ENCODE results near the gene NR1D1.

Gene NR1D1

GRCh38 chr17:40103688-40104087, 3.3 kb upstream of the NR1D1 start:
- Mint-ChIP-seq H3K9me3 (peaks cover 1% of the 10 kb centered on the region), H3K27ac (no peak overlapping the region), H3K4me3 (no peak overlapping the region), H3K4me1 (peaks cover 58% of the 10 kb centered on the region), H3K27me3 (no peaks in the 10 kb centered on the region), H3K36me3 (no peaks in the 10 kb centered on the region)
- ATAC-seq: no peak

- peaks cover 58% of the 10 kb centered on the region for H3K4me1 Mint-ChIP-seq
- H3K4me3 Mint-ChIP-seq: no peak overlapping the region
- H3K27me3 Mint-ChIP-seq: no peaks in the 10 kb centered on the region
- H3K36me3 Mint-ChIP-seq: no peaks in the 10 kb centered on the region
- ATAC-seq: no peak
- H3K27ac Mint-ChIP-seq: no peak overlapping the region
- peaks cover 3% of the 10 kb centered on the region for H3K9me3 Mint-ChIP-seq
Measured at GRCh38 chr17:40103071-40103661, 2.8 kb upstream of the NR1D1 start.

GRCh38 chr17:40101367-40102210, 1.2 kb upstream of the NR1D1 start:
- Mint-ChIP-seq H3K4me3 (no peak overlapping the region), H3K4me1 (peaks cover 58% of the 10 kb centered on the region), H3K9me3 (peaks cover 3% of the 10 kb centered on the region), H3K27ac (peak overlapping the region; percentile 91), H3K27me3 (no peaks in the 10 kb centered on the region), H3K36me3 (peaks cover 6% of the 10 kb centered on the region)
- ATAC-seq: no peak

GRCh38 chr17:40100669-40101366, 429 bp upstream of the NR1D1 start:
- H3K27ac Mint-ChIP-seq: peak overlapping the region; percentile 91
- no peaks in the 10 kb centered on the region for H3K27me3 Mint-ChIP-seq
- H3K4me3 Mint-ChIP-seq: peak overlapping the region; percentile 96
- ATAC-seq: peak; percentile 53
- H3K36me3 Mint-ChIP-seq: peaks cover 14% of the 10 kb centered on the region
- H3K9me3 Mint-ChIP-seq: peaks cover 3% of the 10 kb centered on the region
- peaks cover 58% of the 10 kb centered on the region for H3K4me1 Mint-ChIP-seq

- peaks cover 20% of the 10 kb centered on the region for H3K36me3 Mint-ChIP-seq
- H3K4me3 Mint-ChIP-seq: peak overlapping the region; percentile 96
- H3K4me1 Mint-ChIP-seq: peaks cover 67% of the 10 kb centered on the region
- H3K27me3 Mint-ChIP-seq: no peaks in the 10 kb centered on the region
- H3K27ac Mint-ChIP-seq: peak overlapping the region; percentile 91
- ATAC-seq: no peak
- H3K9me3 Mint-ChIP-seq: peaks cover 3% of the 10 kb centered on the region
Measured at GRCh38 chr17:40099619-40100418, 570 bp downstream of the NR1D1 start.

- peaks cover 22% of the 10 kb centered on the region for H3K36me3 Mint-ChIP-seq
Measured at GRCh38 chr17:40098846-40099618, 1.4 kb downstream of the NR1D1 start.

GRCh38 chr17:40097931-40098845, 2.2 kb downstream of the NR1D1 start:
- H3K27ac Mint-ChIP-seq: peak overlapping the region; percentile 91
- H3K27me3 Mint-ChIP-seq: no peaks in the 10 kb centered on the region
- no peak for ATAC-seq
- H3K4me1 Mint-ChIP-seq: peaks cover 67% of the 10 kb centered on the region
- peak overlapping the region; percentile 96 for H3K4me3 Mint-ChIP-seq
- H3K9me3 Mint-ChIP-seq: peaks cover 3% of the 10 kb centered on the region
- H3K36me3 Mint-ChIP-seq: peaks cover 30% of the 10 kb centered on the region

More at GRCh38 chr17:40098846-40099618, 1.4 kb downstream of the NR1D1 start:
- peak; percentile 79 for ATAC-seq
- Mint-ChIP-seq H3K4me3 (peak overlapping the region; percentile 96), H3K27me3 (no peaks in the 10 kb centered on the region), H3K9me3 (peaks cover 3% of the 10 kb centered on the region), H3K27ac (peak overlapping the region; percentile 91), H3K4me1 (peaks cover 67% of the 10 kb centered on the region)

- Mint-ChIP-seq H3K4me1 (peaks cover 67% of the 10 kb centered on the region), H3K27me3 (no peaks in the 10 kb centered on the region), H3K36me3 (peaks cover 30% of the 10 kb centered on the region), H3K27ac (peak overlapping the region; percentile 91), H3K9me3 (peaks cover 3% of the 10 kb centered on the region), H3K4me3 (peak overlapping the region; percentile 39)
- ATAC-seq: no peak
Measured at GRCh38 chr17:40097087-40097486, 3.3 kb downstream of the NR1D1 start.

GRCh38 chr17:40095944-40096791, 4.2 kb downstream of the NR1D1 start:
- peak; percentile 84 for ATAC-seq
- peak overlapping the region; percentile 66 for H3K4me3 Mint-ChIP-seq
- H3K36me3 Mint-ChIP-seq: peaks cover 30% of the 10 kb centered on the region
- H3K9me3 Mint-ChIP-seq: peaks cover 3% of the 10 kb centered on the region
- peak overlapping the region; percentile 91 for H3K27ac Mint-ChIP-seq
- peaks cover 63% of the 10 kb centered on the region for H3K4me1 Mint-ChIP-seq
- H3K27me3 Mint-ChIP-seq: no peaks in the 10 kb centered on the region

- Mint-ChIP-seq H3K9me3 (peaks cover 3% of the 10 kb centered on the region), H3K4me1 (peaks cover 56% of the 10 kb centered on the region)
Measured at GRCh38 chr17:40095351-40095943, 4.9 kb downstream of the NR1D1 start.

GRCh38 chr17:40094874-40095273, 5.5 kb downstream of the NR1D1 start:
- H3K4me1 Mint-ChIP-seq: peaks cover 50% of the 10 kb centered on the region
- no peak for ATAC-seq
- no peaks in the 10 kb centered on the region for H3K27me3 Mint-ChIP-seq
- H3K27ac Mint-ChIP-seq: peak overlapping the region; percentile 91
- peaks cover 30% of the 10 kb centered on the region for H3K36me3 Mint-ChIP-seq
- H3K4me3 Mint-ChIP-seq: no peak overlapping the region
- H3K9me3 Mint-ChIP-seq: peaks cover 3% of the 10 kb centered on the region

More at GRCh38 chr17:40095351-40095943, 4.9 kb downstream of the NR1D1 start:
- ATAC-seq: no peak
- peak overlapping the region; percentile 42 for H3K4me3 Mint-ChIP-seq
- no peaks in the 10 kb centered on the region for H3K27me3 Mint-ChIP-seq
- peak overlapping the region; percentile 91 for H3K27ac Mint-ChIP-seq
- peaks cover 30% of the 10 kb centered on the region for H3K36me3 Mint-ChIP-seq

GRCh38 chr17:40093580-40094201, 6.7 kb downstream of the NR1D1 start:
- Mint-ChIP-seq H3K36me3 (peaks cover 42% of the 10 kb centered on the region), H3K27me3 (no peaks in the 10 kb centered on the region), H3K4me1 (peaks cover 38% of the 10 kb centered on the region), H3K27ac (no peak overlapping the region), H3K9me3 (peaks cover 2% of the 10 kb centered on the region), H3K4me3 (no peak overlapping the region)
- no peak for ATAC-seq
